Measurements from ENCODE around the gene SPRR1B. TPM values are rescaled to one million over a fixed set of nuclear protein-coding genes. Genes with fewer than 3 reads are reported as not detected.

SPRR1B gene
- total and polyA plus RNA-seq, 9 of the 15 experiments (the other 6 are each of a cell fraction or from before 2014, with no cell fraction given), result not detected

DNA sequence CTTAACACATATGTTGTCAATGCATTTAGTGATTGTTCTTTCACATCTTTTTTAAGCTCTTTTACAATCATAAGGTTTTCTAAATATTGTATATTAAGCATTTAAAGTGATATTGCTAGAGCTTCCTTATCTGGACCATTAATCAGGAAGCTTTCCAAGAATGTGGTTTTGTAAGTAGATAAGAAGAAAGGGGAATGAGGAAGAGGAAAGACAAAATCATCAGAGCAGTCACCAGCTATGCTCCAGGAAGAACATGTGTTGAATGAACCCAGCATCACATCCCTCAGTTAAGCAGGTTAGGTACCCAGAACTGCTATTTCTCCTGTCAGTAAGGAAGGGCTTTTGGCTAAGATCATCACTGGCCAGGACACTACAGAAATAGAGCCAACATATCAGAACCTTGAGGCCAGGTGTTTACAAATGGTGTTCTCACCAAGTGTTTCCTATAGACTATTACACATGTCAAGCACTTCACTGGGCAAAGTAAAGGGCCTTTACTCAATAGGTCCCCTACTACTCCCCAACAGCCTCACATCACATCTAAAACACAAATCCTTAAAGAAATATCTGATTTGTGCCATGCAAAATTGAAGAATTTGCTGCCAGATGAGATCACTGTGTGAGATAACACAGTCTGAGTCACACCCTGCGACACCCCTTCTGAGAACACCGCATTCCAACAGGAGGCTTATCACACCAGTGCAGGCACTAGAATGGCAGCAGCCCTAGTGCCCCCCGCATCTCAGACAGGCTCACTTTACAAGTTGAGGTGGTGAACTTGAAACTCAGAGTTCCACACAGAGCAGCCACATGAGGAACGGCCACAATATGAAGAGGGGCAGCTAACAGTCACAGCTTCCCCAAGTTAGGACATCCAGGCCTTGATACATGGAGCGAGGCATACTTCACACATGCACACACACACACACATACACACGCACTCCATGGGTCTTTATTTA, 28.1 kb downstream of the SPRR1B start (continued):
- TF ChIP-seq PHF21A (IDR thresholded peaks at IDR 0.05; ENCODE audit: borderline replicate concordance, low read depth) (no peak), IFI16 (CRISPR knock-in tag; IDR thresholded peaks at IDR 0.05) (no peak), ZNF384 (IDR thresholded peaks at IDR 0.05; ENCODE audit: low read depth, low read length) (no peak), XRCC4 (IDR thresholded peaks at IDR 0.05; ENCODE audit: extremely low read depth, insufficient read depth, insufficient read length) (no peak), DMBX1 (CRISPR knock-in tag; IDR thresholded peaks at IDR 0.05; ENCODE audit: borderline replicate concordance) (no peak), BCL6 (CRISPR knock-in tag; IDR thresholded peaks at IDR 0.05) (peak; percentile 96; the same call in 1 of the 2 replicates), TCF7 (IDR thresholded peaks at IDR 0.05; ENCODE audit: borderline replicate concordance) (no peak; the same call in 1 of the 2 replicates), ATF1 (CRISPR knock-in tag; IDR thresholded peaks at IDR 0.05) (no peak), ATF1 (tag; IDR thresholded peaks at IDR 0.05) (peak; percentile 71), TRIM24 (IDR thresholded peaks at IDR 0.05) (peak; percentile 80 to 82), RBM15 (IDR thresholded peaks at IDR 0.05; ENCODE audit: insufficient read depth, low read length) (no peak), HLTF (IDR thresholded peaks at IDR 0.05) (peak; percentile 71; the same call in 1 of the 2 replicates), ZNF282 (CRISPR knock-in tag; IDR thresholded peaks at IDR 0.05) (no peak), LARP7 (IDR thresholded peaks at IDR 0.05) (peak; percentile 86; the same call in 1 of the 2 replicates), ELF2 (CRISPR knock-in tag; IDR thresholded peaks at IDR 0.05) (peak; percentile 90), RUNX1 (IDR thresholded peaks at IDR 0.05; ENCODE audit: low read depth) (no peak), ZNF197 (CRISPR knock-in tag; IDR thresholded peaks at IDR 0.05; ENCODE audit: low read depth) (no peak), U2AF1 (optimal IDR thresholded peaks at IDR 0.05; ENCODE audit: low read depth, low read length) (no peak), TGIF2 (CRISPR knock-in tag; IDR thresholded peaks at IDR 0.05) (no peak)
- TF ChIP-seq, protein P1, sequence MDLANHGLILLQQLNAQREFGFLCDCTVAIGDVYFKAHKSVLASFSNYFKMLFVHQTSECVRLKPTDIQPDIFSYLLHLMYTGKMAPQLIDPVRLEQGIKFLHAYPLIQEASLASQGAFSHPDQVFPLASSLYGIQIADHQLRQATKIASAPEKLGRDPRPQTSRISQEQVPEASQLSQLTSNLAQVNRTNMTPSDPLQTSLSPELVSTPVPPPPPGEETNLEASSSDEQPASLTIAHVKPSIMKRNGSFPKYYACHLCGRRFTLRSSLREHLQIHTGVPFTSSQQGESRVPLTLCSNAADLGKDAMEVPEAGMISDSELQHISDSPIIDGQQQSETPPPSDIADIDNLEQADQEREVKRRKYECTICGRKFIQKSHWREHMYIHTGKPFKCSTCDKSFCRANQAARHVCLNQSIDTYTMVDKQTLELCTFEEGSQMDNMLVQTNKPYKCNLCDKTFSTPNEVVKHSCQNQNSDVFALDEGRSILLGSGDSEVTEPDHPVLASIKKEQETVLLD (IDR thresholded peaks at IDR 0.05), result peak; percentile 70; the same call in 1 of the 2 replicates
- TF ChIP-seq, protein P2, sequence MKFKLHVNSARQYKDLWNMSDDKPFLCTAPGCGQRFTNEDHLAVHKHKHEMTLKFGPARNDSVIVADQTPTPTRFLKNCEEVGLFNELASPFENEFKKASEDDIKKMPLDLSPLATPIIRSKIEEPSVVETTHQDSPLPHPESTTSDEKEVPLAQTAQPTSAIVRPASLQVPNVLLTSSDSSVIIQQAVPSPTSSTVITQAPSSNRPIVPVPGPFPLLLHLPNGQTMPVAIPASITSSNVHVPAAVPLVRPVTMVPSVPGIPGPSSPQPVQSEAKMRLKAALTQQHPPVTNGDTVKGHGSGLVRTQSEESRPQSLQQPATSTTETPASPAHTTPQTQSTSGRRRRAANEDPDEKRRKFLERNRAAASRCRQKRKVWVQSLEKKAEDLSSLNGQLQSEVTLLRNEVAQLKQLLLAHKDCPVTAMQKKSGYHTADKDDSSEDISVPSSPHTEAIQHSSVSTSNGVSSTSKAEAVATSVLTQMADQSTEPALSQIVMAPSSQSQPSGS (CRISPR knock-in tag; IDR thresholded peaks at IDR 0.05), result no peak
- TF ChIP-seq, protein P3, sequence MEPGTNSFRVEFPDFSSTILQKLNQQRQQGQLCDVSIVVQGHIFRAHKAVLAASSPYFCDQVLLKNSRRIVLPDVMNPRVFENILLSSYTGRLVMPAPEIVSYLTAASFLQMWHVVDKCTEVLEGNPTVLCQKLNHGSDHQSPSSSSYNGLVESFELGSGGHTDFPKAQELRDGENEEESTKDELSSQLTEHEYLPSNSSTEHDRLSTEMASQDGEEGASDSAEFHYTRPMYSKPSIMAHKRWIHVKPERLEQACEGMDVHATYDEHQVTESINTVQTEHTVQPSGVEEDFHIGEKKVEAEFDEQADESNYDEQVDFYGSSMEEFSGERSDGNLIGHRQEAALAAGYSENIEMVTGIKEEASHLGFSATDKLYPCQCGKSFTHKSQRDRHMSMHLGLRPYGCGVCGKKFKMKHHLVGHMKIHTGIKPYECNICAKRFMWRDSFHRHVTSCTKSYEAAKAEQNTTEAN (CRISPR knock-in tag; IDR thresholded peaks at IDR 0.05), result no peak
- TF ChIP-seq, protein P4, sequence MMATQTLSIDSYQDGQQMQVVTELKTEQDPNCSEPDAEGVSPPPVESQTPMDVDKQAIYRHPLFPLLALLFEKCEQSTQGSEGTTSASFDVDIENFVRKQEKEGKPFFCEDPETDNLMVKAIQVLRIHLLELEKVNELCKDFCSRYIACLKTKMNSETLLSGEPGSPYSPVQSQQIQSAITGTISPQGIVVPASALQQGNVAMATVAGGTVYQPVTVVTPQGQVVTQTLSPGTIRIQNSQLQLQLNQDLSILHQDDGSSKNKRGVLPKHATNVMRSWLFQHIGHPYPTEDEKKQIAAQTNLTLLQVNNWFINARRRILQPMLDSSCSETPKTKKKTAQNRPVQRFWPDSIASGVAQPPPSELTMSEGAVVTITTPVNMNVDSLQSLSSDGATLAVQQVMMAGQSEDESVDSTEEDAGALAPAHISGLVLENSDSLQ (IDR thresholded peaks at IDR 0.05), result peak; percentile 56; the same call in 1 of the 2 replicates
